HepG2 (cell line): ENCODE results near the gene SH3PXD2A. TPM values are rescaled to one million over a fixed set of nuclear protein-coding genes. Genes with fewer than 3 reads are reported as not detected.

Experiments
- DNMT1 ChIP-seq: sonication (generic); formaldehyde crosslinking; IDR thresholded peaks from 2 replicates; pipeline ENCODE4 v1.5.1; 2020; ENCODE audit warnings: mild to moderate bottlenecking, missing genetic modification reagents
- FLYWCH1 ChIP-seq: sonication (generic); formaldehyde crosslinking; IDR thresholded peaks from 2 replicates; pipeline ENCODE4 v1.8.1; 2023; ENCODE audit warnings: mild to moderate bottlenecking, missing genetic modification reagents
- FOSL2 ChIP-seq: sonication (generic); formaldehyde crosslinking; IDR thresholded peaks from 2 replicates; pipeline ENCODE4 v1.4.0; 2020; ENCODE audit warnings: missing genetic modification reagents
- KLF16 ChIP-seq, 2 experiments: sonication (generic) in 1 of 2; formaldehyde crosslinking in 1 of 2; IDR thresholded peaks; 2 replicates each; pipeline versions ENCODE4 v1.6.1 to v1.8.0; 2016 to 2023; ENCODE audit warnings: missing genetic modification reagents in 2 of 2, missing compliant biosample characterization in 1 of 2
- MAFF ChIP-seq: IDR thresholded peaks from 2 replicates; pipeline ENCODE4 v1.6.1; 2011; ENCODE audit warnings: low read depth, low read length, improper control_type of control experiment
- MBD4 ChIP-seq: IDR thresholded peaks from 2 replicates; pipeline ENCODE4 v1.6.1; 2012; ENCODE audit warnings: low read length, inconsistent platforms, borderline replicate concordance
- NR3C1 ChIP-seq: sonication (generic); formaldehyde crosslinking; IDR thresholded peaks from 2 replicates; pipeline ENCODE4 v1.4.0; 2020; ENCODE audit warnings: missing genetic modification reagents
- SOX13 ChIP-seq, 3 experiments: fragments of 450-650 bp in 1 of 3; sonication (generic) in 1 of 3; formaldehyde crosslinking in 1 of 3; IDR thresholded peaks in 2 of 3; conservative IDR thresholded peaks in 1 of 3; 2 replicates each; pipeline versions ENCODE4 v1.5.0 to v1.6.1; 2016 to 2020; ENCODE audit warnings: antibody characterized with exemption in 1 of 3, mild to moderate bottlenecking in 1 of 3, missing compliant biosample characterization in 1 of 3, missing genetic modification reagents in 1 of 3, moderate library complexity in 1 of 3
- SUZ12 ChIP-seq: fragments of 150-350 bp; IDR thresholded peaks from 2 replicates; pipeline ENCODE4 v1.6.1; 2014; ENCODE audit warnings: low read depth, low read length
- ZBTB10 ChIP-seq: sonication (generic); formaldehyde crosslinking; IDR thresholded peaks from 2 replicates; pipeline ENCODE4 v1.4.0; 2020; ENCODE audit warnings: missing genetic modification reagents, borderline replicate concordance
- ZBTB14 ChIP-seq: sonication (generic); formaldehyde crosslinking; IDR thresholded peaks from 2 replicates; pipeline ENCODE4 v1.4.0; 2020; ENCODE audit warnings: missing genetic modification reagents
- ZNF180 ChIP-seq: sonication (generic); formaldehyde crosslinking; IDR thresholded peaks from 2 replicates; pipeline ENCODE4 v1.4.0; 2020; ENCODE audit warnings: low read depth, missing genetic modification reagents, borderline replicate concordance
- ZNF224 ChIP-seq: sonication (generic); formaldehyde crosslinking; IDR thresholded peaks from 2 replicates; pipeline ENCODE4 v1.5.0; 2020; ENCODE audit warnings: mild to moderate bottlenecking, missing genetic modification reagents
- ZNF329 ChIP-seq: sonication (generic); formaldehyde crosslinking; IDR thresholded peaks from 2 replicates; pipeline ENCODE4 v1.9.0; 2021; ENCODE audit warnings: low read depth, mild to moderate bottlenecking, missing genetic modification reagents
- ZNF501 ChIP-seq: sonication (generic); formaldehyde crosslinking; IDR thresholded peaks from 2 replicates; pipeline ENCODE4 v1.5.1; 2020; ENCODE audit warnings: mild to moderate bottlenecking, moderate library complexity, missing genetic modification reagents
- ZNF549 ChIP-seq: sonication (generic); formaldehyde crosslinking; IDR thresholded peaks from 2 replicates; pipeline ENCODE4 v1.5.0; 2020; ENCODE audit warnings: missing genetic modification reagents
- ZNF816 ChIP-seq: sonication (generic); formaldehyde crosslinking; IDR thresholded peaks from 2 replicates; pipeline ENCODE4 v1.8.0; 2022; ENCODE audit warnings: missing genetic modification reagents, mild to moderate bottlenecking, borderline replicate concordance
- polyA plus RNA-seq, 8 experiments: library from polyadenylated mRNA; depleted of rRNA in 3 of 8; stranded (reverse) in 7 of 8; unstranded in 1 of 8; fragments of >200 nt; fragmentation: Illumina TruSeq in 4 of 8; extraction: Trizol in 4 of 8; gene quantifications; 2 replicates each; pipeline versions ENCODE4 v1.2.1 to v1.2.3, GENCODE V29; 2011 to 2016; ENCODE audit warnings: low read depth in 4 of 8, missing spikeins in 1 of 8, mixed read lengths in 1 of 8; ENCODE audit not compliant: insufficient read depth in 1 of 8
- total RNA-seq, 5 experiments: library from RNA; depleted of rRNA; stranded (reverse); fragments of >200 nt; fragmentation: Illumina TruSeq; extraction: Trizol; gene quantifications; 2 replicates each; pipeline ENCODE4 v1.2.3, GENCODE V29; 2016; ENCODE audit warnings: low read depth in 1 of 5
- TF ChIP-seq, protein P1 (sequence below): sonication (generic); formaldehyde crosslinking; IDR thresholded peaks from 2 replicates; pipeline ENCODE4 v1.9.0; 2021; ENCODE audit warnings: missing genetic modification reagents, mild to moderate bottlenecking, borderline replicate concordance
- TF ChIP-seq, protein P2 (sequence below): sonication (generic); formaldehyde crosslinking; IDR thresholded peaks from 2 replicates; pipeline ENCODE4 v1.4.0; 2020; ENCODE audit warnings: missing genetic modification reagents, borderline replicate concordance

SH3PXD2A gene
- total and polyA plus RNA-seq, 2 of the 13 experiments (the other 11 are each of a cell fraction or from before 2014, with no cell fraction given): 11.1 to 11.3 TPM

DNA sequence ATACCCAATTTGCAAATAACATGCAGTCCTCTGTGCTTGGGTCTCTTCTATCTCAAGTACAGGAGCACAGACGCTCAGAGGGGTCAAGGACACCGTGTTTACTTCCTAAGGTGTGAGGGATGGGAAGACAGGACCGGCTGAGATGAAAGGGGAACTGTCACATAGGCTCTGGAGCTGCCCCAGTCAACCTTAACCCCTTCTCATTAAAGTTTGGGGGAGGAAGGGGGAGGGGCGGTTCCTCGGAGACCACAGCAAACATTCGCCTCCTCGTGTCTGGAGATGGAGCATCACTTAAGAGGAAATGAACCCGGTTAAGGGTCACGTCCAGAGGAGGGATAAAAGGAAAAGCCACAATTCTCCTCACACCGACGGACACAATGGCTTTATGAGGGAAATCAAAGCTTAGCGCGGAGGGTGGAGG is 1.1 kb downstream of the SH3PXD2A start (continued):
- TF ChIP-seq, protein P1, sequence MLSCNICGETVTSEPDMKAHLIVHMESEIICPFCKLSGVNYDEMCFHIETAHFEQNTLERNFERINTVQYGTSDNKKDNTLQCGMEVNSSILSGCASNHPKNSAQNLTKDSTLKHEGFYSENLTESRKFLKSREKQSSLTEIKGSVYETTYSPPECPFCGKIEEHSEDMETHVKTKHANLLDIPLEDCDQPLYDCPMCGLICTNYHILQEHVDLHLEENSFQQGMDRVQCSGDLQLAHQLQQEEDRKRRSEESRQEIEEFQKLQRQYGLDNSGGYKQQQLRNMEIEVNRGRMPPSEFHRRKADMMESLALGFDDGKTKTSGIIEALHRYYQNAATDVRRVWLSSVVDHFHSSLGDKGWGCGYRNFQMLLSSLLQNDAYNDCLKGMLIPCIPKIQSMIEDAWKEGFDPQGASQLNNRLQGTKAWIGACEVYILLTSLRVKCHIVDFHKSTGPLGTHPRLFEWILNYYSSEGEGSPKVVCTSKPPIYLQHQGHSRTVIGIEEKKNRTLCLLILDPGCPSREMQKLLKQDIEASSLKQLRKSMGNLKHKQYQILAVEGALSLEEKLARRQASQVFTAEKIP (CRISPR knock-in tag): no peak
- no peak for TF ChIP-seq MAFF
- no peak for TF ChIP-seq ZNF816 (CRISPR knock-in tag)
- TF ChIP-seq ZBTB10: no peak
- no peak for TF ChIP-seq ZNF549 (CRISPR knock-in tag)
- no peak for TF ChIP-seq MBD4
- TF ChIP-seq ZNF329 (CRISPR knock-in tag): no peak
- TF ChIP-seq SUZ12: no peak
- no peak for TF ChIP-seq DNMT1 (CRISPR knock-in tag)
- no peak for TF ChIP-seq ZNF224 (CRISPR knock-in tag)
- TF ChIP-seq FOSL2 (CRISPR knock-in tag): 0 out of 2 replicates have a peak, but pooled peaks have one; percentile 17
- TF ChIP-seq ZNF180 (CRISPR knock-in tag): no peak
- TF ChIP-seq NR3C1 (CRISPR knock-in tag): no peak
- peak in 1 of 2 experiments; percentile 69; a peak in 2 of 4 replicates for TF ChIP-seq KLF16 (CRISPR knock-in tag; IDR thresholded peaks at IDR 0.05)
- TF ChIP-seq FLYWCH1 (CRISPR knock-in tag): no peak
- no peak for TF ChIP-seq ZBTB14 (CRISPR knock-in tag)
- TF ChIP-seq ZNF501 (CRISPR knock-in tag): no peak
- no peak for TF ChIP-seq SOX13 (IDR thresholded peaks at IDR 0.05)
- peak in 1 of 2 experiments; percentile 76; a peak in 2 of 4 replicates for TF ChIP-seq SOX13 (CRISPR knock-in tag; conservative IDR thresholded peaks at IDR 0.05 in 1 of 2, IDR thresholded peaks at IDR 0.05 in 1 of 2)
- TF ChIP-seq, protein P2, sequence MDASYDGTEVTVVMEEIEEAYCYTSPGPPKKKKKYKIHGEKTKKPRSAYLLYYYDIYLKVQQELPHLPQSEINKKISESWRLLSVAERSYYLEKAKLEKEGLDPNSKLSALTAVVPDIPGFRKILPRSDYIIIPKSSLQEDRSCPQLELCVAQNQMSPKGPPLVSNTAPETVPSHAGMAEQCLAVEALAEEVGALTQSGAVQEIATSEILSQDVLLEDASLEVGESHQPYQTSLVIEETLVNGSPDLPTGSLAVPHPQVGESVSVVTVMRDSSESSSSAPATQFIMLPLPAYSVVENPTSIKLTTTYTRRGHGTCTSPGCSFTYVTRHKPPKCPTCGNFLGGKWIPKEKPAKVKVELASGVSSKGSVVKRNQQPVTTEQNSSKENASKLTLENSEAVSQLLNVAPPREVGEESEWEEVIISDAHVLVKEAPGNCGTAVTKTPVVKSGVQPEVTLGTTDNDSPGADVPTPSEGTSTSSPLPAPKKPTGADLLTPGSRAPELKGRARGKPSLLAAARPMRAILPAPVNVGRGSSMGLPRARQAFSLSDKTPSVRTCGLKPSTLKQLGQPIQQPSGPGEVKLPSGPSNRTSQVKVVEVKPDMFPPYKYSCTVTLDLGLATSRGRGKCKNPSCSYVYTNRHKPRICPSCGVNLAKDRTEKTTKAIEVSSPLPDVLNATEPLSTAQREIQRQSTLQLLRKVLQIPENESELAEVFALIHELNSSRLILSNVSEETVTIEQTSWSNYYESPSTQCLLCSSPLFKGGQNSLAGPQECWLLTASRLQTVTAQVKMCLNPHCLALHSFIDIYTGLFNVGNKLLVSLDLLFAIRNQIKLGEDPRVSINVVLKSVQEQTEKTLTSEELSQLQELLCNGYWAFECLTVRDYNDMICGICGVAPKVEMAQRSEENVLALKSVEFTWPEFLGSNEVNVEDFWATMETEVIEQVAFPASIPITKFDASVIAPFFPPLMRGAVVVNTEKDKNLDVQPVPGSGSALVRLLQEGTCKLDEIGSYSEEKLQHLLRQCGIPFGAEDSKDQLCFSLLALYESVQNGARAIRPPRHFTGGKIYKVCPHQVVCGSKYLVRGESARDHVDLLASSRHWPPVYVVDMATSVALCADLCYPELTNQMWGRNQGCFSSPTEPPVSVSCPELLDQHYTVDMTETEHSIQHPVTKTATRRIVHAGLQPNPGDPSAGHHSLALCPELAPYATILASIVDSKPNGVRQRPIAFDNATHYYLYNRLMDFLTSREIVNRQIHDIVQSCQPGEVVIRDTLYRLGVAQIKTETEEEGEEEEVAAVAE (CRISPR knock-in tag): 0 out of 2 replicates have a peak, but pooled peaks have one; percentile 29
